NCI-H774 (cell line): ENCODE results near the gene MGARP.

Experiments used
- DNase-seq: peaks from one replicate; lab custom pipeline; 2025; lab: John Stamatoyannopoulos, UW

MGARP gene

GRCh38 chr4:139243448-139244365 is 36.3 kb downstream of the MGARP start:
- DNase-seq, result no peak

GRCh38 chr4:139242511-139243051 is 37.4 kb downstream of the MGARP start:
- no peak for DNase-seq

- no peak for DNase-seq
These were observed 38.3 kb downstream of the MGARP start for GRCh38 chr4:139241784-139242151.

GRCh38 chr4:139241086-139241783 is 38.8 kb downstream of the MGARP start:
- DNase-seq, result no peak

GRCh38 chr4:139239127-139239772 is 40.8 kb downstream of the MGARP start:
- DNase-seq, result no peak

GRCh38 chr4:139234253-139234652 is 45.8 kb downstream of the MGARP start:
- DNase-seq, result no peak

GRCh38 chr4:139229534-139230039 is 50.4 kb downstream of the MGARP start:
- DNase-seq, result peak; percentile 6

- DNase-seq, result no peak
These were observed 52.2 kb downstream of the MGARP start for GRCh38 chr4:139227729-139228404.

GRCh38 chr4:139223682-139224317 is 56.2 kb downstream of the MGARP start:
- no peak for DNase-seq

- no peak for DNase-seq
These were observed 57.8 kb downstream of the MGARP start for GRCh38 chr4:139222215-139222614.

GRCh38 chr4:139221687-139222086 is 58.3 kb downstream of the MGARP start:
- no peak for DNase-seq

- DNase-seq, result no peak
These were observed 60.5 kb downstream of the MGARP start for GRCh38 chr4:139219450-139220055.
